Raji (cell line): Measurements from ENCODE around the gene MICAL3.
A peak's percentile ranks its signal among the peaks of the same experiment; 100 is the strongest.

ENCODE experiments used
- POLR2A ChIP-seq: IDR thresholded peaks from 2 replicates; pipeline ENCODE4 v1.6.1; 2011; ENCODE audit warnings: low read depth, low read length, control low read depth; ENCODE audit not compliant: insufficient read depth

Gene MICAL3

GRCh38 chr22:17775781-17776465 lies 248.4 kb downstream of the MICAL3 start:
- no peak for TF ChIP-seq POLR2A

- no peak for TF ChIP-seq POLR2A
These were observed 249.3 kb downstream of the MICAL3 start for GRCh38 chr22:17774926-17775685.

GRCh38 chr22:17774206-17774925 lies 250.0 kb downstream of the MICAL3 start, which contains the start of gene BID:
BID (minus strand) TSS chr22:17774469; CDS start chr22:17750116, 24,353 bp downstream.
- peak; percentile 45; the same call in 1 of the 2 replicates for TF ChIP-seq POLR2A

GRCh38 chr22:17773606-17774205 lies 250.7 kb downstream of the MICAL3 start:
- TF ChIP-seq POLR2A, result no peak; the same call in none of the 2 replicates

GRCh38 chr22:17772958-17773605 lies 251.3 kb downstream of the MICAL3 start:
- no peak for TF ChIP-seq POLR2A

GRCh38 chr22:17772249-17772957 lies 252.0 kb downstream of the MICAL3 start:
- no peak for TF ChIP-seq POLR2A

GRCh38 chr22:17770180-17771077 lies 253.9 kb downstream of the MICAL3 start:
- no peak for TF ChIP-seq POLR2A

GRCh38 chr22:17769716-17770082 lies 254.7 kb downstream of the MICAL3 start:
- TF ChIP-seq POLR2A, result no peak

GRCh38 chr22:17769013-17769715 lies 255.2 kb downstream of the MICAL3 start:
- TF ChIP-seq POLR2A, result no peak

- TF ChIP-seq POLR2A, result no peak
These were observed 256.9 kb downstream of the MICAL3 start for GRCh38 chr22:17767233-17768065.

GRCh38 chr22:17764036-17764435 lies 260.3 kb downstream of the MICAL3 start:
- no peak for TF ChIP-seq POLR2A

GRCh38 chr22:17761138-17761488 lies 263.2 kb downstream of the MICAL3 start:
- TF ChIP-seq POLR2A, result no peak

GRCh38 chr22:17754233-17754925 lies 270.0 kb downstream of the MICAL3 start:
- TF ChIP-seq POLR2A, result no peak
